ENCODE results near the gene ARHGAP23.
"Not testable (repeated sequence)": the region's sequence is repeated elsewhere in the genome, so short reads cannot be mapped to it uniquely, and the experiment has no call there.

The ARHGAP23 gene

GRCh38 chr17:38491346-38492066 is 63.2 kb downstream of the ARHGAP23 start:
- DNase-seq: not testable (repeated sequence)

- DNase-seq: peak in 13 of 14 donors; percentile 16 to 82 (median 67)
Observed at GRCh38 chr17:38492067-38493040, 64.1 kb downstream of the ARHGAP23 start.

- not testable (repeated sequence) for DNase-seq
Observed at GRCh38 chr17:38494152-38494551, 65.9 kb downstream of the ARHGAP23 start.

- DNase-seq: not testable (repeated sequence)
Observed at GRCh38 chr17:38497656-38498055, 69.4 kb downstream of the ARHGAP23 start.

- no peak for DNase-seq
Observed at GRCh38 chr17:38498353-38498752, 70.1 kb downstream of the ARHGAP23 start.

GRCh38 chr17:38499230-38499629 is 71.0 kb downstream of the ARHGAP23 start:
- DNase-seq: not testable (repeated sequence)

GRCh38 chr17:38501718-38502117 is 73.5 kb downstream of the ARHGAP23 start:
- not testable (repeated sequence) for DNase-seq

GRCh38 chr17:38503286-38503913 is 75.1 kb downstream of the ARHGAP23 start:
- DNase-seq: not testable (repeated sequence)

- DNase-seq: no peak
Observed at GRCh38 chr17:38504216-38504615, 76.0 kb downstream of the ARHGAP23 start.

GRCh38 chr17:38507436-38507835 is 79.2 kb downstream of the ARHGAP23 start:
- peak in 1 of 14 donors; percentile 65 for DNase-seq

- DNase-seq: no peak
Observed at GRCh38 chr17:38507921-38508569, 79.8 kb downstream of the ARHGAP23 start.

- no peak for DNase-seq
Observed at GRCh38 chr17:38508570-38508950, 80.3 kb downstream of the ARHGAP23 start.

GRCh38 chr17:38508954-38509771 is 80.9 kb downstream of the ARHGAP23 start:
- peak in 12 of 14 donors; percentile 25 to 87 (median 48) for DNase-seq

GRCh38 chr17:38509772-38510420 is 81.6 kb downstream of the ARHGAP23 start:
- DNase-seq: peak in 3 of 14 donors; percentile 20 to 35 (median 30)

GRCh38 chr17:38510421-38511149 is 82.3 kb downstream of the ARHGAP23 start:
- peak in 1 of 14 donors; percentile 28 for DNase-seq

GRCh38 chr17:38511150-38512108 is 83.2 kb downstream of the ARHGAP23 start:
- DNase-seq: no peak

GRCh38 chr17:38512473-38513058 is 84.3 kb downstream of the ARHGAP23 start:
- no peak for DNase-seq

GRCh38 chr17:38526526-38526925 is 98.3 kb downstream of the ARHGAP23 start:
- DNase-seq: not testable (repeated sequence)

Measured in C1 segment of cervical spinal cord (tissue), 14 donors.